ENCODE measurements around the gene RAB7A. TPM values are rescaled to one million over a fixed set of nuclear protein-coding genes. Genes with fewer than 3 reads are reported as not detected.

RAB7A gene
- total and polyA plus RNA-seq, 2 of the 8 experiments (the other 6 are each of a cell fraction or from before 2014, with no cell fraction given), result 179 to 195 TPM

GRCh38 chr3:128714887-128715491 lies 11.0 kb upstream of the RAB7A start (continued):
- TF ChIP-seq CHD7 (IDR thresholded peaks at IDR 0.05; ENCODE audit: insufficient replicate concordance, low read length) (no peak), PHF8 (conservative IDR thresholded peaks at IDR 0.05; ENCODE audit: low read depth, low read length) (no peak), CTCF (IDR thresholded peaks at IDR 0.05; ENCODE audit: control extremely low read depth in 1 of 3, insufficient read depth in 1 of 3, low read depth in 1 of 3, low read length in 3 of 3) (no peak), CBX8 (IDR thresholded peaks at IDR 0.05; ENCODE audit: borderline replicate concordance, low read depth, low read length) (no peak), FOSL1 (IDR thresholded peaks at IDR 0.05; ENCODE audit: insufficient read depth, low read depth, low read length) (no peak), CBX5 (IDR thresholded peaks at IDR 0.05; ENCODE audit: low read depth, low read length) (no peak), KDM5A (IDR thresholded peaks at IDR 0.05; ENCODE audit: low read length) (no peak)

Measured in H1 (cell line).